HepG2 (cell line): ENCODE results near the gene HSPA5. TPM values are rescaled to one million over a fixed set of nuclear protein-coding genes. Genes with fewer than 3 reads are reported as not detected.

Experiments
- FIP1L1 ChIP-seq: fragments of 200-400 bp; formaldehyde crosslinking; IDR thresholded peaks from 2 replicates; pipeline ENCODE4 v1.6.1; 2018; ENCODE audit warnings: low read depth, mild to moderate bottlenecking, low read length, moderate library complexity, borderline replicate concordance; ENCODE audit not compliant: insufficient read depth
- HCFC1 ChIP-seq: fragments of 150-350 bp; IDR thresholded peaks from 2 replicates; pipeline ENCODE4 v1.6.1; 2014; ENCODE audit warnings: low read depth, low read length
- HOXD1 ChIP-seq: sonication (generic); formaldehyde crosslinking; IDR thresholded peaks from 2 replicates; pipeline ENCODE4 v1.5.0; 2020; ENCODE audit warnings: missing genetic modification reagents
- MTA1 ChIP-seq: sonication (generic); formaldehyde crosslinking; IDR thresholded peaks from 2 replicates; pipeline ENCODE4 v1.4.0; 2020; ENCODE audit warnings: missing genetic modification reagents, mild to moderate bottlenecking, borderline replicate concordance
- NRL ChIP-seq: sonication (generic); formaldehyde crosslinking; IDR thresholded peaks from 2 replicates; pipeline ENCODE4 v1.5.0; 2020; ENCODE audit warnings: missing genetic modification reagents, mild to moderate bottlenecking, moderate library complexity, borderline replicate concordance
- RCOR2 ChIP-seq: IDR thresholded peaks from 2 replicates; pipeline ENCODE4 v1.6.1; 2016; ENCODE audit warnings: missing biosample characterization, missing genetic modification reagents
- SPEN ChIP-seq: sonication (generic); formaldehyde crosslinking; IDR thresholded peaks from 2 replicates; pipeline ENCODE4 v1.5.1; 2020; ENCODE audit warnings: low read depth, mild to moderate bottlenecking, missing genetic modification reagents
- TBP ChIP-seq: sonication (generic); formaldehyde crosslinking; IDR thresholded peaks from 2 replicates; pipeline ENCODE4 v1.5.0; 2020; ENCODE audit warnings: missing genetic modification reagents
- ZFP41 ChIP-seq: sonication (generic); formaldehyde crosslinking; IDR thresholded peaks from 2 replicates; pipeline ENCODE4 v1.4.0; 2020; ENCODE audit warnings: mild to moderate bottlenecking, missing genetic modification reagents, borderline replicate concordance
- ZFY ChIP-seq: sonication (generic); formaldehyde crosslinking; IDR thresholded peaks from 2 replicates; pipeline ENCODE4 v1.4.0; 2020; ENCODE audit warnings: missing genetic modification reagents
- ZNF138 ChIP-seq: sonication (generic); formaldehyde crosslinking; IDR thresholded peaks from 2 replicates; pipeline ENCODE4 v1.5.0; 2020; ENCODE audit warnings: mild to moderate bottlenecking, low read depth, missing genetic modification reagents
- ZNF367 ChIP-seq: sonication (generic); formaldehyde crosslinking; IDR thresholded peaks from 2 replicates; pipeline ENCODE4 v1.4.0; 2020; ENCODE audit warnings: missing genetic modification reagents, borderline replicate concordance
- ZNF569 ChIP-seq: sonication (generic); formaldehyde crosslinking; IDR thresholded peaks from 2 replicates; pipeline ENCODE4 v1.5.0; 2020; ENCODE audit warnings: mild to moderate bottlenecking, missing genetic modification reagents, moderate library complexity, borderline replicate concordance
- polyA plus RNA-seq, 8 experiments: library from polyadenylated mRNA; depleted of rRNA in 3 of 8; stranded (reverse) in 7 of 8; unstranded in 1 of 8; fragments of >200 nt; fragmentation: Illumina TruSeq in 4 of 8; extraction: Trizol in 4 of 8; gene quantifications; 2 replicates each; pipeline versions ENCODE4 v1.2.1 to v1.2.3, GENCODE V29; 2011 to 2016; ENCODE audit warnings: low read depth in 4 of 8, missing spikeins in 1 of 8, mixed read lengths in 1 of 8; ENCODE audit not compliant: insufficient read depth in 1 of 8
- total RNA-seq, 5 experiments: library from RNA; depleted of rRNA; stranded (reverse); fragments of >200 nt; fragmentation: Illumina TruSeq; extraction: Trizol; gene quantifications; 2 replicates each; pipeline ENCODE4 v1.2.3, GENCODE V29; 2016; ENCODE audit warnings: low read depth in 1 of 5
- TF ChIP-seq, protein P1 (sequence below): sonication (generic); formaldehyde crosslinking; IDR thresholded peaks from 2 replicates; pipeline ENCODE4 v1.8.1; 2023; ENCODE audit warnings: missing genetic modification reagents, inconsistent platforms, borderline replicate concordance
- TF ChIP-seq, protein P2 (sequence below): sonication (generic); formaldehyde crosslinking; conservative IDR thresholded peaks from 2 replicates; pipeline ENCODE4 v1.8.1; 2023; ENCODE audit warnings: missing genetic modification reagents
- TF ChIP-seq, protein P3 (sequence below): IDR thresholded peaks from 2 replicates; pipeline ENCODE4 v1.6.1; 2016; ENCODE audit warnings: low read depth
- TF ChIP-seq, protein P4 (sequence below): sonication (generic); formaldehyde crosslinking; IDR thresholded peaks from 2 replicates; pipeline ENCODE4 v1.5.0; 2020; ENCODE audit warnings: missing genetic modification reagents
- TF ChIP-seq, protein P5 (sequence below): sonication (generic); formaldehyde crosslinking; IDR thresholded peaks from 2 replicates; pipeline ENCODE4 v1.9.0; 2022; ENCODE audit warnings: low read depth, missing genetic modification reagents
- TF ChIP-seq, protein P6 (sequence below): sonication (generic); formaldehyde crosslinking; IDR thresholded peaks from 2 replicates; pipeline ENCODE4 v1.9.0; 2022; ENCODE audit warnings: missing genetic modification reagents, mild to moderate bottlenecking, borderline replicate concordance

HSPA5 gene
- total and polyA plus RNA-seq, 2 of the 13 experiments (the other 11 are each of a cell fraction or from before 2014, with no cell fraction given), result 201 to 206 TPM

DNA sequence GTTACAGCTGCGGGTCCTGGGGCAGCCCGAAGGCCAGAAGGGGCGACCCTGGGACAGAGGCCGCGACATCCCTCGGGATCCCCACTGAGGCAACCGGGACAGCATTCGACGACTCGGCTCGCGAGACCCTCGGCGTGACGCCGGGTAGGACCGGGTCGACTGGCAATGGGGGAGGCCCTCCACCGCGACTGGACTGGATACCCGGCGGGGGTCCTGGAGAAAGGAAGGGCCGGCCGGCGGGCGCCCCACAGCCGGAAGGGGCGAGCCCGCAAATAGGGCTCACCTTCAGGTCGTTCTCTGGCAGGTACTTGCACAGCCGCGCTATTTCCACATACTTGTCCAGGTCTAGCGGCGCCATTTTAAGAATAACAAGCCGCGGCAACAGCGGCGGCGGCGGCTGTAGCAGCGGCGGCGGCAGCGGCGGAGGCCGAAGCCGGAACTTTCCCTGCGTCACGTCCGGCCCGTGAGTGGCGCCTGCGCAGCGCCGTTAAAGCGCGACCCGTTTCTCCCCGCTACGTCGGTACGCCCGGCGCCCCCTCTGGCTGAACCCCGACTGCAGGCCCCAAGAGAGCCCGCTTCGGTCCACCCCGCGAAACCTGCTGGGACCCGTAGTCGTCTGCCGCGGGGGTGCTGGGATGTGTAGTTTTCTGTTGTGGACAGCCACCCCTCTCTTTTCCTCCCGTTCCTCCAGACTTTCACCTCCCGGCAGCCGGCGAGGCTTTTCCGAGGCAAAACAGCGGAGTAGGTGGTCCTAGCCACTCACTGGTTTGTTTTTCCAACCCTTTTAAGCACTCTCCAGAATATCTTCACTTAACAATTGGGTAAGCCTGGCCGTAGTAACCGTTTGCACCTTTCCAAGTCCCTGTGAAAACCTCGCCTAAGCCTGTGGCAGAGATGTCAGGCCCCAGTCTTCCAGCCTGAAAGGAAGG lies 51.5 kb downstream of the HSPA5 start, which contains the start of gene PPP6C (continued):
- TF ChIP-seq FIP1L1 (no peak), ZNF367 (CRISPR knock-in tag) (no peak), HCFC1 (peak; percentile 95), ZFY (CRISPR knock-in tag) (peak; percentile 88), ZNF569 (CRISPR knock-in tag) (no peak), RCOR2 (CRISPR knock-in tag) (no peak), TBP (CRISPR knock-in tag) (no peak), NRL (CRISPR knock-in tag) (peak; percentile 57; the same call in 1 of the 2 replicates), ZFP41 (no peak), HOXD1 (no peak), ZNF138 (no peak), MTA1 (CRISPR knock-in tag) (peak; percentile 58; the same call in 1 of the 2 replicates), SPEN (peak; percentile 80)
- TF ChIP-seq, protein P1, sequence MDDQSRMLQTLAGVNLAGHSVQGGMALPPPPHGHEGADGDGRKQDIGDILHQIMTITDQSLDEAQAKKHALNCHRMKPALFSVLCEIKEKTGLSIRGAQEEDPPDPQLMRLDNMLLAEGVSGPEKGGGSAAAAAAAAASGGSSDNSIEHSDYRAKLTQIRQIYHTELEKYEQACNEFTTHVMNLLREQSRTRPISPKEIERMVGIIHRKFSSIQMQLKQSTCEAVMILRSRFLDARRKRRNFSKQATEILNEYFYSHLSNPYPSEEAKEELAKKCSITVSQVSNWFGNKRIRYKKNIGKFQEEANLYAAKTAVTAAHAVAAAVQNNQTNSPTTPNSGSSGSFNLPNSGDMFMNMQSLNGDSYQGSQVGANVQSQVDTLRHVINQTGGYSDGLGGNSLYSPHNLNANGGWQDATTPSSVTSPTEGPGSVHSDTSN, result no peak
- TF ChIP-seq, protein P2, sequence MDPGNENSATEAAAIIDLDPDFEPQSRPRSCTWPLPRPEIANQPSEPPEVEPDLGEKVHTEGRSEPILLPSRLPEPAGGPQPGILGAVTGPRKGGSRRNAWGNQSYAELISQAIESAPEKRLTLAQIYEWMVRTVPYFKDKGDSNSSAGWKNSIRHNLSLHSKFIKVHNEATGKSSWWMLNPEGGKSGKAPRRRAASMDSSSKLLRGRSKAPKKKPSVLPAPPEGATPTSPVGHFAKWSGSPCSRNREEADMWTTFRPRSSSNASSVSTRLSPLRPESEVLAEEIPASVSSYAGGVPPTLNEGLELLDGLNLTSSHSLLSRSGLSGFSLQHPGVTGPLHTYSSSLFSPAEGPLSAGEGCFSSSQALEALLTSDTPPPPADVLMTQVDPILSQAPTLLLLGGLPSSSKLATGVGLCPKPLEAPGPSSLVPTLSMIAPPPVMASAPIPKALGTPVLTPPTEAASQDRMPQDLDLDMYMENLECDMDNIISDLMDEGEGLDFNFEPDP (CRISPR knock-in tag), result no peak
- TF ChIP-seq, protein P3, sequence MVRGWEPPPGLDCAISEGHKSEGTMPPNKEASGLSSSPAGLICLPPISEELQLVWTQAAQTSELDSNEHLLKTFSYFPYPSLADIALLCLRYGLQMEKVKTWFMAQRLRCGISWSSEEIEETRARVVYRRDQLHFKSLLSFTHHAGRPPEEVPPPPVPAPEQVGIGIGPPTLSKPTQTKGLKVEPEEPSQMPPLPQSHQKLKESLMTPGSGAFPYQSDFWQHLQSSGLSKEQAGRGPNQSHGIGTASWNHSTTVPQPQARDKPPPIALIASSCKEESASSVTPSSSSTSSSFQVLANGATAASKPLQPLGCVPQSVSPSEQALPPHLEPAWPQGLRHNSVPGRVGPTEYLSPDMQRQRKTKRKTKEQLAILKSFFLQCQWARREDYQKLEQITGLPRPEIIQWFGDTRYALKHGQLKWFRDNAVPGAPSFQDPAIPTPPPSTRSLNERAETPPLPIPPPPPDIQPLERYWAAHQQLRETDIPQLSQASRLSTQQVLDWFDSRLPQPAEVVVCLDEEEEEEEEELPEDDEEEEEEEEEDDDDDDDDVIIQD (CRISPR knock-in tag), result peak; percentile 40; the same call in 1 of the 2 replicates
- TF ChIP-seq, protein P4, sequence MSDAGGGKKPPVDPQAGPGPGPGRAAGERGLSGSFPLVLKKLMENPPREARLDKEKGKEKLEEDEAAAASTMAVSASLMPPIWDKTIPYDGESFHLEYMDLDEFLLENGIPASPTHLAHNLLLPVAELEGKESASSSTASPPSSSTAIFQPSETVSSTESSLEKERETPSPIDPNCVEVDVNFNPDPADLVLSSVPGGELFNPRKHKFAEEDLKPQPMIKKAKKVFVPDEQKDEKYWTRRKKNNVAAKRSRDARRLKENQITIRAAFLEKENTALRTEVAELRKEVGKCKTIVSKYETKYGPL (CRISPR knock-in tag), result no peak
- TF ChIP-seq, protein P5, sequence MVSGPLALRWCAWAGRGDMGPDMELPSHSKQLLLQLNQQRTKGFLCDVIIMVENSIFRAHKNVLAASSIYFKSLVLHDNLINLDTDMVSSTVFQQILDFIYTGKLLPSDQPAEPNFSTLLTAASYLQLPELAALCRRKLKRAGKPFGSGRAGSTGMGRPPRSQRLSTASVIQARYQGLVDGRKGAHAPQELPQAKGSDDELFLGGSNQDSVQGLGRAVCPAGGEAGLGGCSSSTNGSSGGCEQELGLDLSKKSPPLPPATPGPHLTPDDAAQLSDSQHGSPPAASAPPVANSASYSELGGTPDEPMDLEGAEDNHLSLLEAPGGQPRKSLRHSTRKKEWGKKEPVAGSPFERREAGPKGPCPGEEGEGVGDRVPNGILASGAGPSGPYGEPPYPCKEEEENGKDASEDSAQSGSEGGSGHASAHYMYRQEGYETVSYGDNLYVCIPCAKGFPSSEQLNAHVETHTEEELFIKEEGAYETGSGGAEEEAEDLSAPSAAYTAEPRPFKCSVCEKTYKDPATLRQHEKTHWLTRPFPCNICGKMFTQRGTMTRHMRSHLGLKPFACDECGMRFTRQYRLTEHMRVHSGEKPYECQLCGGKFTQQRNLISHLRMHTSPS (CRISPR knock-in tag), result no peak; the same call in 1 of the 2 replicates
- TF ChIP-seq, protein P6, sequence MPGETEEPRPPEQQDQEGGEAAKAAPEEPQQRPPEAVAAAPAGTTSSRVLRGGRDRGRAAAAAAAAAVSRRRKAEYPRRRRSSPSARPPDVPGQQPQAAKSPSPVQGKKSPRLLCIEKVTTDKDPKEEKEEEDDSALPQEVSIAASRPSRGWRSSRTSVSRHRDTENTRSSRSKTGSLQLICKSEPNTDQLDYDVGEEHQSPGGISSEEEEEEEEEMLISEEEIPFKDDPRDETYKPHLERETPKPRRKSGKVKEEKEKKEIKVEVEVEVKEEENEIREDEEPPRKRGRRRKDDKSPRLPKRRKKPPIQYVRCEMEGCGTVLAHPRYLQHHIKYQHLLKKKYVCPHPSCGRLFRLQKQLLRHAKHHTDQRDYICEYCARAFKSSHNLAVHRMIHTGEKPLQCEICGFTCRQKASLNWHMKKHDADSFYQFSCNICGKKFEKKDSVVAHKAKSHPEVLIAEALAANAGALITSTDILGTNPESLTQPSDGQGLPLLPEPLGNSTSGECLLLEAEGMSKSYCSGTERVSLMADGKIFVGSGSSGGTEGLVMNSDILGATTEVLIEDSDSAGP (CRISPR knock-in tag), result peak; percentile 93; the same call in 1 of the 2 replicates
